D721Med (cell line): Measurements from ENCODE around the gene PSMC2.

Experiments used
- DNase-seq: peaks from one replicate; pipeline ENCODE4 v3.0.0; 2011; ENCODE audit warnings: low spot score; ENCODE audit not compliant: insufficient read length
- FAIRE-seq: peaks from 2 replicates; lab custom pipeline; 2011; peaks lifted over from hg19 to GRCh38; lab: Jason Lieb, UNC
- TF ChIP-seq, protein P1 (sequence below): IDR thresholded peaks from 2 replicates; pipeline ENCODE4 v1.5.1; 2012; ENCODE audit warnings: mild to moderate bottlenecking, control low read depth; ENCODE audit not compliant: insufficient read depth; ENCODE audit errors: missing control alignments

The PSMC2 gene

GRCh38 chr7:103369432-103369831 lies 22.0 kb downstream of the PSMC2 start:
- no peak for DNase-seq
- FAIRE-seq, result no peak
- TF ChIP-seq, protein P1, sequence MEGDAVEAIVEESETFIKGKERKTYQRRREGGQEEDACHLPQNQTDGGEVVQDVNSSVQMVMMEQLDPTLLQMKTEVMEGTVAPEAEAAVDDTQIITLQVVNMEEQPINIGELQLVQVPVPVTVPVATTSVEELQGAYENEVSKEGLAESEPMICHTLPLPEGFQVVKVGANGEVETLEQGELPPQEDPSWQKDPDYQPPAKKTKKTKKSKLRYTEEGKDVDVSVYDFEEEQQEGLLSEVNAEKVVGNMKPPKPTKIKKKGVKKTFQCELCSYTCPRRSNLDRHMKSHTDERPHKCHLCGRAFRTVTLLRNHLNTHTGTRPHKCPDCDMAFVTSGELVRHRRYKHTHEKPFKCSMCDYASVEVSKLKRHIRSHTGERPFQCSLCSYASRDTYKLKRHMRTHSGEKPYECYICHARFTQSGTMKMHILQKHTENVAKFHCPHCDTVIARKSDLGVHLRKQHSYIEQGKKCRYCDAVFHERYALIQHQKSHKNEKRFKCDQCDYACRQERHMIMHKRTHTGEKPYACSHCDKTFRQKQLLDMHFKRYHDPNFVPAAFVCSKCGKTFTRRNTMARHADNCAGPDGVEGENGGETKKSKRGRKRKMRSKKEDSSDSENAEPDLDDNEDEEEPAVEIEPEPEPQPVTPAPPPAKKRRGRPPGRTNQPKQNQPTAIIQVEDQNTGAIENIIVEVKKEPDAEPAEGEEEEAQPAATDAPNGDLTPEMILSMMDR, result no peak

GRCh38 chr7:103373866-103374643 lies 26.6 kb downstream of the PSMC2 start:
- no peak for DNase-seq
- TF ChIP-seq, protein P1, result no peak
- FAIRE-seq, result no peak

DNA sequence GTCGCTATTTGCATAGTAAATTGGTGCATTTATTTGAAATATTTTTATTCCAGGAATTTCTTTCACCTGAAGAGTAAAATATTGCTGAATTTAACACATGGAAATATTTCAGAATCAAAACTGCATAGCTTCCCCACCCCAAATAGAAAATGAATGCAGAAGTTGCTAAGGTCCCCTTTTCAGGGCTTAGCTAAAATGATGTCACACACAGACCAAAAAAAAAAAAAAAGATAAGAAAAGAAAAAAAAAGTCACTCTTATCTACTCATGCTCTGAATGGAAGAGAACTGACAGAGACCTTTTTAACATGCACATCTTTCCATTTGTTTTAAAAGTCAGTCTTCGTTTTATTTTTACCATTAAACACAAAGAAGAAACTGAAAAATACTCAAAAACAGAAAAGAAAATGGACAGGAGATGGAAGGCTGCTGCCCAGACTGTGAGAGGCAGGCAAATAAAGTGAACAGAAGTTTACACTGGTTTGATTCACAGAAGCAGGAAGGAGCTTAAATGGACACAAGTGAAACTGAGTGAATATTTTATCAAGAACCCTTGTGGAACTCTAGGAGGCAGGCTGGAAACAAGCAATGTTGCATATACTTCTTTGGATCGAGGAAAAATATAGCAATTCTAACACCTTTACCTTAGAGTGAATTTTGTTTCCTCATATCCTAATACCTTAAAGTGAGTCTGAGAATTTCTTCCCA lies 32.0 kb downstream of the PSMC2 start:
- TF ChIP-seq, protein P1, result no peak
- DNase-seq (no peak), FAIRE-seq (no peak)

GRCh38 chr7:103380395-103381191 lies 33.1 kb downstream of the PSMC2 start:
- no peak for DNase-seq
- no peak for FAIRE-seq
- TF ChIP-seq, protein P1, result no peak

GRCh38 chr7:103381280-103382031 lies 34.0 kb downstream of the PSMC2 start:
- peak; percentile 25 for FAIRE-seq

DNA sequence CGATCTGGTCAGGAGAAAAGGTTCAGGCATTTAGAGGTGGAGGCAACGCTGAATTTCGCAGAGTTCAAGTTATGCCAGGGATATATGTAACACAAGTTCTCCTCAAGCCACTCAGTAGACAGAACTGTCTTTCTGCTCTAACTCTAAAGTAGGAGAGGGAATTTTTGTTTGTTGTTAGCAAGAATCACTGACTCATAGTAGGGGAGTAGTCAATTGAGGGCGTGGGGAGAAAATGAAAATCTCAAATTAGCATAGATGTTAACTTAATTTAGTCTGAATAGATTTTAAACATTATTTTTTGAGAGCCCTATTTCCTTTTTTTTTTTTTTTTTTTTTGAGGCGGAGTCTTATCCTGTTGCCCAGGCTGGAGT lies 34.6 kb downstream of the PSMC2 start:
- FAIRE-seq (no peak), DNase-seq (no peak)
- TF ChIP-seq, protein P1, result no peak

More at GRCh38 chr7:103381280-103382031, 34.0 kb downstream of the PSMC2 start:
- DNase-seq, result no peak
- TF ChIP-seq, protein P1, result no peak
